GM18502 (cell line): Measurements from ENCODE around the gene GTSE1.

ENCODE experiments used
- ATAC-seq: cut with Tn5 transposase; IDR thresholded peaks from one replicate; pipeline ENCODE4 v1.9.1; 2021; ENCODE audit warnings: mild to moderate bottlenecking; ENCODE audit not compliant: unreplicated experiment, poor library complexity

GTSE1 gene

DNA sequence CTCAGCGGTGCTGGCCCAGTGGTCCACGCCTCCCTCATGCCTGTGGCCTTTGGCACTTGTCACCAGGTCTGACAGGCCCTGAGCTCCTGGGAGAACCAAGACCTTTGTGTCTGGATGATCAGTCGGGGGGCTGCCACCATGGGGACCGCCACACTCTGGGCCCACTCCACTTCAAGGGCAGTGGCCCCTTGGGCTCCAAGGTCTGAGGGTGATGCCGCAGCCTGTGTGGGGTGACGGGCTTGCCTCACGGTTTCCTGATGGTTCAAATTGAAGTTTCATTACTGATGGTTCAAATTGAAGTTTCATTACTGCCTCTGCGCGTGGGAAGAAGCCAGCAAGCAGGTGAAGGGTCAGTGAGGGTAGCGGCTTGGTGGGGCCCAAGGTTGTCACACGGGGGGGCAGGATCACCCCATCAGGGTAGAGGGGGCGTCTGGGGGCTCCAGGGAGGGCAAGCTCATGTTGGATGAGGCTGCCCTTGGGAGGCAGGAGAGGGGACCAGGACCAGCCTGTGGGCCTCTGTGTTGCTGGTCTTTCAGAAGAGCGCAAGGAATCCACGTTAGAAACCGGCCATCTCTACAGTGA is 66.4 kb downstream of the GTSE1 start:
- ATAC-seq, result no peak

DNA sequence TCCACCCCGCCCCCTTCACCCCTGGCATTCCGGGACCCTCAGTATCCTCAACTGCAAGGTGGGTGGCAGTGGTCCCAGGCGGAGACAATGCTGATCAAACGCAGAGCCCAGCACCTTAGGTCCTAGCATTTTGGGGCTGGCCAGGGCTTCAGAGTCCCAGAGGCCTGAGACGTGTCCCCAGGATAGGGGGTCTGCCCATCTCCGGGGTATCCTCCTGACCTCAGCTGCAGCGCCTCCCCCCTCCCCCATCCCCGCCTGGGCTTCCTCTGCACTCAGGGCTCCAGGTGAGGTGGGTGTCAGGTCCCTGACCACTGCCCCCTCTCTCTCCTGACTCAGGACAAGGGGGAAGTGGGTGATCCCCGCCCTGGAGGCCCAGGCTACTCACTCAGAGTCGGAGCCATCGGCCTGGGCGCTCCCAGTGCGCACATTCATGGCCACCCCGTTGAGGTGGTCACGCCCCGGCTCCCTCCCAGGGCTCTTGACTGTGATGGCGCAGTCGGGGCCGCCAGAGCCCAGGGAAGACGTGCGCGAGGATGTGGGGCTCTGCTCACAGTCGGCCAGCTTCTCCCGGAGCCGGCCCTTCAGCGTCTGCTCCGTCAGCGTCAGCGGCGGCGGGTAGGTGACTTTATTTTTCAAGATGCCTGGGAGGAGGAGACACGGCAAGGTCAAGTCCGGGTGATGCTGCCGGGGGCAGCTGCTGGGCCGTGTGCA is 67.1 kb downstream of the GTSE1 start:
- ATAC-seq, result no peak

DNA sequence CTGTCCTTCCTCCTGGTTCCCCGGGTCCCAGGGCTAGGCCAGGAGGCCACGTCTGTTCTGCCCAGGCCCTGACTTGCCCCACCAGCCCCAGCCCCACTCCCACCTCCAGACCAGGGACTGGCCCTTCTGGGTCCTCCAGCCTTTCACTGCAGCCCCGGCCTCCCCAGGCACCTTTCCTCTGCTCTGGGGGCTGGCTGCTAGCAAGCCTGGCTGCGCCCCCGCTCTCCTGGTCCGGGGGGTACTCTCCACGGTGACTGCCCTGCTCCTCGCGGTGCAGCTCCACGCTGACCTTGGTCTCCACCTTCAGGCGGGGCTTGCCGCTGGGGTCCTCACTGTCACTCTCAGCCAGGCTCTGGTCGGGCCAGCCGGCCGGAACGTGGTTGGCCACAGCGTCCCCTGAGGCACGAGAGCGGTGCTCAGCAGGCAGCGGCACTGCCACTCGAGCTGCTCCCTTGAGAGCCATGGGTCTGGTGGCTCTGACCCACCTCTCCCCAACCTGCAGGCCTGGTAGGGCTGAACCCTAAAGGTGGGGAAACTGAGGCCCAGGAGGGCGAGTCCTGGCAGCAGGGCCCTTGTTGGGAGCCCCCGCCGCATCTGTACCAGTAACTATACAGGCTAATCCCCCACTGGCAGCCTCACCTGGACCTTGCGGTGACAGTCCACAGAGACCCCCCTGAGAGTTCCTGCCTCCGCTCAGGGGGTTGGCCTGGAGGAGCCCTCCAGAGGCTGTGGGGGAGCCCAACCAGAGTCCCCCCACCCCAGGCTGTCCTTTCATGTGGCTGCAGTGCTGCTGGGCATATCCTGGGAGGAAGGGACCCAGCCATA is 67.9 kb downstream of the GTSE1 start:
- no peak for ATAC-seq

DNA sequence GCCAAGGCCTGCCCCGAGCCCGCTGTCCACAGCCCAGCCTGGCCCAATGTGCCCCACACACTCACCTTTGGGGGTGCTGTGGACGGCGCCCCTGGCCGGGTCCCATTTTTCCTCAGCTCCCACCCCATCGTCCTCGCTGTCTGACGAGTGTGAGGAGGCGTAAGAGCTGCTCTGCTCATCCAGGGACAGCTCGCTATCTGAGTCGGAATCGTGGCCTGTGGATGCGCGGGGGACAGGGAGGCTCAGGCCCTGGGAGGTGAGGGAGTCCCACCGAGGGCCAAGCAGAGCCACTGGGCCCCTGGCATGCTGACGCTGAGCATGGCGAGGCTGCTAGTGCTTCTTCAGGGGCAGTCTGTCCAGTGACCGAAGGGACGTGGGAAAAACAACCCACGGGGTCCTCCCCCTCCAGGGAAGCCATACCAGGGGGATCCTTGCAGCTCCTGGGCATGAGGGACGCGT is 68.5 kb downstream of the GTSE1 start:
- no peak for ATAC-seq

DNA sequence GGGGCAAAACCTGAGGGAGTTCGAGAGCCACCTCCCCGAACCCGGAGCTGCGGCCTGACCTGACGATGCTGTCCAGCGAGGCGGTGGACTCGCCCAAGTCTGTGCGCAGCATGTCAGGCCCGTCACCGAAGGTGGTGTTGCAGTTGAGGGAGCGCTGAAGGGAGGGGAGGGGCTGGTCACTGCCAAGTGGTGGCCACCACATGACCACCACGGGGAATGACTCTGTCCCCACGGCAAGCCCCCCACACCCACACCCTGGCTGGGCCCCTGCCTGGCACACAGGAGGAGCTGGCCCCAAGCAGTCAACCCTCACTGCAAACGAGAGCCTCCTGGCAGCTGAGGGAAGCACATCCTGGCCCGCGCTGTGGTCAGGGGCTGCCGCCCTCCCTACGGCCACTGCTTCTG is 69.7 kb downstream of the GTSE1 start:
- ATAC-seq, result no peak

DNA sequence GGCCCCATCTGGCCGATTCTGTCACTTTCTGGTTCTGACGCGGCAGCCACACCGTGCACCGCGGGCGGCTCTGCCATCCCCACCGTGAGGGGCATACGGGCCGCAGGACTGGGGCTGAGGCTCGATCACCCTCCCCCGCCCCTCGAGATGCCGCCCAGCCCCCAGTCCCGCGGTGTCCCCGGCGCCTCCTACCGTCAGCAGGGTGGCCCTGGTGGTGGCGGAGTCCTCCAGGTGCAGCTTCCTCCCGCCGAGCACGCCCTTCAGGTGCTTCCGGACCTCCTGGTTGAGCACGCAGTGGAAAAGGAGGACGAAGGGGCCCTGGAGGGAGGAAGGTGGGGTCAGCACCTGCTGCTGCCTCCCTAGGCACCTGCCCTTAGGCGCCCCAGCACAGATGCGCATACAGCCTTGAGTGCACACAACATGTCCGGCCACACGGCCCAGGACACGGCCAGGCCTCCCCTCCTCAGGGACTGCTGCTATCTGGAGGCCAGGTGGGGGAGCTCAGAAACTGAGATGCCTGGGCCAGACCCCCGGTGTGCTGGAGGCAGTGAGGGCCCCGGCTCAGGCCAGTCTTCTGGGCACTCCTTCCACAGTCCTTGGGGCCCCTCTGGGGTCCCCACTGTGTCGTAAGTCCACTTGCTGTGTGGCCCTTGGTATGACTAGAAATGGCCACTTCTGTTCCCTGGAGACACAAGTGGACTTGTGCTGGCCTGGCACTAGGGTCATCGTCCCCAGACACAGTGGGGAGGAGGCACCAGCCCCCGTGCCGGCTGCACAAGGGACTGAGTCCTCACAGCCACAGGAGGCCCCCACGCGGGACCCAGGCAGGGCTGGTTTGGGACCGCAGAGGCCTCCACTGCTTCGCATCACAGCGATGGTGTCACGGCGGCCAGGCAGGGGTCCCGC is 70.4 kb downstream of the GTSE1 start:
- no peak for ATAC-seq

DNA sequence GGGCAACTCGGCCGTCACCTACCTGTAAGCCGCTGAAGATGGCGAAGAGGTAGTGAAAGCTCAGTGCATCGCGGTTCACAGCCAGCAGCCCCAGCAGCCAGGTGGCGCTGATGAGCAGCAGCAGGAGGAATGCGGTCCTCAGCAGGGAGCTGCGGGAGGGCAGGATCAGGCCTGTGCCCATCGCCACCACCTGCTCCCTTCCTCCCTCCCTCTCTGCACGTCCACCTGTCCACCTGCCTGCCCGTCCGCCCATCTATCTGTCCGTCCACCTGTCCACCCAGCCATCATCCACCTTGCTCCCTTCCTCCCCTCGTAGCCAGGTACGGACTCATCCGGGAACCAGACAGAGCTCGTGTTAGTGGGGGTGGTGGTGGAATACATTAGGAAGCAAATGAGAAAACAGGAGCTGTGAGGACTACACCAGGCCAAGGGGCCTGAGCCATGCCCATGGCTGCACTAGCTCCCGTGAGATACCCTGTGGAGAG is 71.1 kb downstream of the GTSE1 start:
- no peak for ATAC-seq

DNA sequence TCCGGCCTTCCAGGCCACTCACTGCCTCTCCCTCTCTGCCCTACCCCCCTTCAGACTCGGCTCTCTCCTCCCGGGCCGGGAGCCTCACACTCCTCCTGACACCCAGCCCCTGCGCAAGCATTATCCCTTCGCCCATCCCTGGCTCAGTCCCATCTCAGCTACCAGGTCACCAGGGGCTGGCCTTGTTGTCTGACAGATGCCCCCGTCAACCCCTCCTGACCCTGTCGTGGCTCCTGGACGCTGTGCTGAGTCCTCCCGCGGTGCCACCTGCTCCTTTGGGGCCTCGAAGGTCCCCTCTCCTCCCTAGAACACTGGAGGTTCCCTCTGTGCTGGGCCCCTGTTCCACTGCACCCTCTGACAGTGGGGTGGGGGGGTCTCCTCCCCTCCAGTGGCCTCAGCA is 71.8 kb downstream of the GTSE1 start:
- ATAC-seq, result no peak

DNA sequence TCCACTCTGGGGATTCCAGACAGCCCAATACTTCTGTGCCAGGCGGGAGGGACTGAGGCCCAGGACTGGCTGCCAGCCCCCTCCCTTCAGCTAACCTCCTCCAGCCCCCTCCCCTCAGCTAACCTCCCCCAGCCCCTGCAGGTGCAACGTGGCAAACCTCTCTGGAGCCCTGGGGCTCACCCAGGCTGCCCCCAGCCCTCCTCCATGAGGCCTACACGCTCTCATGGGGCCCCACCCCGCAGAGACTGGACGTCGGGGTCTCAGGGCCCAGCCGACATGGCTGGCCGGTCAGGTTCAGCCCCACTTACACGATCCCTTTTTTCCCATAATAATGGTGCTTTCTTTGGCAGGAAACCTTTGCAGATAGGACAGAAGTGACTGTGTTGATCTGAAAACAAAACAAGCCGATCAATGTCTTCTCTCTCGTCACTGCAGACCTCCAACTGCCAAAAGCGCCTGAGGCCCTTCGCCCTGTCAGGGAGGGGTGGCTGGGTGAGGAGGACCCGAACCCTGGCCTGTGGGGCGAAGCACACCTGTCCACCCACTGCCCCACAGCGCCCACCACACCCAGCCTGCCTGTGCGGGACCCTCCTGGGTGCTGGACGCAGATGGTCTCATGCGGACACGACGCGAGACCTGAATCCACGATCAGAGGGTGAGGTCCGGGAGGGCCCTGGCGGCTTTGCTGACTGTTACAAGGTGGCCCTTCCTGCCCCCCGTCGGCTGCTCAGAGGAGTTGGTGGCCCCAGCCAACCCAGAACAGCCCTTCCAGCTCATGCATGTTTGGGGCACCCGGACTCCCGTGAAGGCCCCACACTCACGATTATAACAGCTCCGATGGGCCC is 72.4 kb downstream of the GTSE1 start:
- ATAC-seq, result no peak

DNA sequence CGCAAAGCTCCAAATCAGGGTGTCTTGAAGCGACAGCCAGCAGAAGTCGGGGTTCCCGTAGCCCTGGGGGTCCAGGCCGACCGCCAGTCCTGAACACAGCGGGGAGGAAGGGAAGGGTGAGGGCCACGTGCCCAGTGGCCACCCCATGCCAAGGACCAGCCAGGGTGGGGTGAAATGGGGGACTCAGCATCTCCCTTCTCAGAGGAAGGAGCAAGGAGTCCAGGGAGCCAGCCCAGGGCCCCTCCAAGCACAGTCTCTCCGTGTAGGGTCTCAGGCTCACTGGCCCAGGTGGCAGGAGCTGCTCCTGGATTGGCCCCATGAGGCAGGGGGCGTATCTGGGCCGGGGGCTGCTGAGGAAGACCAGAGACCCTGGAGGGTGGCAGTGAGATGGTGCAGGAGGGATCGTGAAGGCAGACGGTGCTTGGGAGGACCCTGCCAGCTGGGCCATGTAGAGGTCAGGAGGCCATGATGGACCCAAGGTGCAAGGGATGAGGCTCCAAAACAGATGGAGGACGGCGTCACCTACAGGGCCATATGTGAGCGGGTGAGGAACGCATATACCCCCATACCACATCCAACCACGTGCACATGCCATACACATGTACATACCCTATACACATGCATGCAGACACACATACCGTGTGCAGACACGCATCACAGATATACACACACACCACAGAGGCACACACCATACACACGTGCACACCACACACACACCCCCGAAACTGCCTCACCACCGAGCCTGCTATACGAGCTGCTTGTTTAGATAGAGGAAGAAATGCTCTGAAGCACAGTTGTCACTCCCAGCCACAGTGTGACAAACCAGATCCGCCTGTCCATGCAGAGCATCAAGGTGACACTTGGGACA is 73.3 kb downstream of the GTSE1 start:
- ATAC-seq, result no peak

DNA sequence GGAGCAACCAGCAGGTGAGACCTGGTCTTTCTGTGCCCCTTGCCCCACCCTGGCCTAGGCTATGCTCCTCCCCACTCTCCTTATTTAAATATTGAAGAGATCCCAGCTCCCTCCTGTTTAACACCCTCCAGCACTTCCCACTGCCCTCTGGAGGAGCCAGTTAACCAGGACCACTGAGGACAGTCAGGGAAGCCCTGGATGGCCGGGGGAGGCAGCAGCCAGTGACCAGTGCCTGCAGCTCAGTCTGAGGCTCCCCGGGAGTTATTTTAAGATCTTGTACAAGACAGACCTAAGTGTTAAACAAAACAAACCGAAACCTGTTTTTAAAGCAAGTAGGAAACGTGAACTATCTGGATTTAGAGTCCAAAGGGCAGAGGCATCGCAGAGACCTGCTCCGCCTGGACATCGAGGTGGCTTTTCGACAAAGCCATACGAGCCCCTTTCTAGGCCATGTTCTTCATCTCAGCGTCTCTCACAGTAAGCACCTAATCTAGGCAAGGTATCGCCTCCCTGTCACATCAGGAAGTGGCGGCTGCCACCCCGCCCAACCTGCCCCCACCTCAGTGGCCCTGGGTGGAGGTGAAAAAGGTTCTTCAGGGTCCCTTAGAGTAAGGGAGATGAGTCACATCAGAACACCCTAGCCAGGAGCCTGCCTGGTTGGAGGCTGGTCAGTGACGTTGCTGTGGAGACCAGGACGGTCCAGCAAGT is 74.1 kb downstream of the GTSE1 start:
- ATAC-seq, result no peak

DNA sequence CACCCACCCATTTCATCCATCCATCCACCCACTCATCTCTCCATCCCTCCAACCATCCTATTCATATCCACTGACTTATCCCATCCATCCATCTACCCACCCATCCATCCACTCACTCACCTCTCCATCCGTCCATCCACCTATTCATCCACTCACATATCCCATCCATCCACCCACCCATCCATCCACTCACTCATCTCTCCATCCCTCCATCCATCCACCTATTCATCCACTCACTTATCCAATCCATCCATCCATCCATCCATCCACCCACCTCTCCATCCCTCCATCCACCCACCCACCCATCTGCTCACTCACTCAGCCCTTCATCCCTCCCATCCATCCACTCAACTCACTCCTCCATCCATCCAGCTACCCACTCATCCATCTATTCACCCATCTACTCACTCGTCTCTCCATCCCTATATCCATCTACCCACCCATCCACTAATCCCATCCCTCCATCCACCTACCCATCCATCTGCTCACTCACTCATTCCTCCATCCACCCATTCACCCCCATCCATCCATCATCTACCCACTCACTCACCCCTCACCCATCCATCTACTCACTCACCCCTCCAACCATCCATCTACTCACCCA is 75.1 kb downstream of the GTSE1 start:
- ATAC-seq, result no peak

DNA sequence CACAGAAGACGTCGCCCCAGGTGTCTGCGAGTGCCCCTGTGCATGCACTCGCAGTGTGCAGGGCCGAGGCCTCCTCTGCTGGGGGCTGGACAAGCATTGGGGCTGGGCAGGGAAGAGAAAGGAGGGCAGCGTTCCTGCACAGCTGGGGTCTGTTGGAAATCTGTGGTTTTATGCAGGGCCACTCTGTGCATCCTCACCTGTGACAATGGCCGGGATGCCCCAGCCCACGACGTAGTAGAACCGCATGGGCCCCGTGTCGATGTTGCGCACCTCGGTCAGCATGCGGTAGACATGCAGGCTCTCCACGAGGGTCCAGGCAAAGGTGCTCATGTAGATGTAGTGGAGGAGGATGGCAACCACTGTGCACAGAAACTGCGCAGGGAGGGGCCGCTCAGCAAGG is 76.0 kb downstream of the GTSE1 start:
- no peak for ATAC-seq

DNA sequence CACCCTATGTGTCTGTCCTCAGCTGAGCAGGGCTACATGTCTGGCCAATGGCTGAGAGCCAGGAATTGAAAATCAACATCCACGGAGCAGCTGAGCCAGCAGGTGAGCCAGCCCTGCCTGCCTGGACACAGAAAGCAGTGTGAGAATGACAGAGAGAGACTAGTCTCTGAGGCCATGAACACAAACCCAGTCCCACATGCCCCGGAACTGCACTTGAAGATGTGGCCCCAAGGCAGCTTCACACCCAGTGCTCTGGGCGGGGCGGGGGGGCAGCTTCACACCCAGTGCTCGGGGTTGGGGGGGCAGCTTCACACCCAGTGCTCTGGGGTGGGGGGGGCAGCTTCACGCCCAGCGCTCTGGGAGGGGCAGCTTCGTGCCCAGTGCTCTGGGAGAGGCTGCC is 76.5 kb downstream of the GTSE1 start:
- ATAC-seq, result no peak

DNA sequence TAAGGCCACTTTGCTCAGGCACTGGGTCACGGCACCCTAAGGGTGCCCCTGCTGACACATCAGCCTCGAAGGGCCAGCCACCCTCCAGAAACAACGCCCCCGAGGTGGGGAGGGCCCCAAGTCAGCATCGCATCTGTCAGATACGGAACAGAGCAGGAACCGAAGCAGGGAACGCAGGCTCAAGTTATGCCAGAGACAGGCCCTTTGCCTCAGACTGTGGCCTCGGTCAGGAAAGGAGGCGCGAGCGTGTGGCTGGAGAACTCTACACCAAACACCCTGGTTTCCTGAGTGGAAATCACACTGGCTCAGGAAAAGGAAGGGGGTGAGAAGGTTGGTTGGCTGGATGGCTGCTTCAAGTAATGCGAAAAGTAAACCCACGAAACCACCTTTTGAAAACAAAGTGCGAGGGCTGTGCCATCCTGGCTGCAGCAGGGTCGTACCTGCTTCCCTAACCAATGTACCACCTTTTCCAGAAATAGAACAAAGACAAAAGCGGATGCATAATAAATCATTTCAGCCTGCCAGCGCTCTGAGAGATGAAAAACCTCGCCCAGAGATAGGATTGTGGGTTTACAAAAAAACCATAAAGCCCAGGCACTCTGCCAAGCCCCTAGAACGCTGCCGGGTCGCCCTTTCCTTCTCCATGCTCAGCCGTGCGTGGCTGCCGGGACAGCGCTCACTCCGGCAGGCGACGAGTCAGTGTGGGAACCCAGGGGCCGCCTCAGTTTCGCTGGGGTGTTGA is 77.4 kb downstream of the GTSE1 start:
- ATAC-seq, result no peak

DNA sequence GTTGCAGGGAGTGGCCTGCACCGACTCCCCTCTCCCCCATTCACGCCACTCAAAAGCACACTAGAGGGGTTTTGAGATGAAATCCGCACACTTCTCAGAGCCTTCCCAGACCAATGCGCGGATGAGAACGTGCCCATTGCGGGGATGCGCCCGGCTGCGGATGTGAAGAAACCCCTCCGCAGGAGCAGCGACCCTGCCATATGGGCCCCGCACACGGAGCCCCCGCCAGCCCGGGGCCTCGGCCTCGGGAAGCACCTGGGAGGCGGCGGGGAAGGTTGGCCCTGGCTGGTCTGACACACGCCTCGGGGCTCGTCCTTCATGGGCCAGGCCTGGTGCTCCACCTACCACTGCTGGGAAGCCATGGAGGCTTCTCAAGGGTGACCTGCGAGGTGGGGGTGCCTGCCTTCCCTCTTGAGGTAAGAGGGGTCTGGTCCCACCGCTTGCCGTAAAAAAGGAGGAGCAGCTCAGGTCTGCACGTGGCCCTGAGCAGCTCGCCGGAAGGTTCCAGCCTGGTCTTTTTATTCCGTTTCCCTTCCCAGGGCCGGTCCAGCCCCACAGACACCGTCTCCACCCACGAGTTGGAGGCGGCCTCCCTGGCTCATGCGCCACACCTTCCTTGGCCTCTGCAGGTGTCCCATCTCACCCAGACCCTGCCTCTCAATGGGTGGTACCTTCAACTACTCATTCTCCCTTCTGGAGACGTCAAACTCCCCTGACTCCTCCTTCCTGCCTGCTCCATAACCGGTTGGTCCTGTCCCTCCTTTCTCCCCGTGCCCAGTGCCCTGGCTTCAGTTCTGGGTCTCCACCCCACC is 78.2 kb downstream of the GTSE1 start:
- no peak for ATAC-seq
